ENCODE data around the gene MTNR1B.

The MTNR1B gene

GRCh38 chr11:92978271-92979111 is 9.0 kb downstream of the MTNR1B start:
- no peak for DNase-seq

- no peak for DNase-seq
Measured at GRCh38 chr11:92979176-92979575, 9.7 kb downstream of the MTNR1B start.

GRCh38 chr11:92980312-92980711 is 10.9 kb downstream of the MTNR1B start:
- no peak for DNase-seq

GRCh38 chr11:92981508-92982043 is 12.1 kb downstream of the MTNR1B start:
- DNase-seq, result no peak

- no peak for DNase-seq
Measured at GRCh38 chr11:92986585-92986984, 17.1 kb downstream of the MTNR1B start.

- DNase-seq, result no peak
Measured at GRCh38 chr11:92993004-92993403, 23.6 kb downstream of the MTNR1B start.

- DNase-seq, result no peak
Measured at GRCh38 chr11:93000511-93001476, 31.3 kb downstream of the MTNR1B start.

- no peak for DNase-seq
Measured at GRCh38 chr11:93001806-93002205, 32.4 kb downstream of the MTNR1B start.

- DNase-seq, result no peak
Measured at GRCh38 chr11:93002380-93002779, 32.9 kb downstream of the MTNR1B start.

- DNase-seq, result no peak
Measured at GRCh38 chr11:93005239-93005638, 35.8 kb downstream of the MTNR1B start.

- DNase-seq, result no peak
Measured at GRCh38 chr11:93013646-93014045, 44.2 kb downstream of the MTNR1B start.

- no peak for DNase-seq
Measured at GRCh38 chr11:93016595-93016994, 47.1 kb downstream of the MTNR1B start.

- DNase-seq, result no peak
Measured at GRCh38 chr11:93017821-93018690, 48.6 kb downstream of the MTNR1B start.

- DNase-seq, result no peak
Measured at GRCh38 chr11:93020248-93021046, 51.0 kb downstream of the MTNR1B start.

- DNase-seq, result no peak
Measured at GRCh38 chr11:93024369-93024768, 54.9 kb downstream of the MTNR1B start.

- DNase-seq, result no peak
Measured at GRCh38 chr11:93025558-93026255, 56.3 kb downstream of the MTNR1B start.

GRCh38 chr11:93028960-93029522 is 59.6 kb downstream of the MTNR1B start:
- no peak for DNase-seq

GRCh38 chr11:93031386-93031785 is 61.9 kb downstream of the MTNR1B start:
- peak; percentile 36 for DNase-seq
